Endothelial cell (in vitro differentiated cells): ENCODE measurements around the gene TPTE. TPM values are rescaled to one million over a fixed set of nuclear protein-coding genes. Genes with fewer than 3 reads are reported as not detected.
"Not testable (repeated sequence)": the region's sequence is repeated elsewhere in the genome, so short reads cannot be mapped to it uniquely, and the experiment has no call there.

ENCODE experiments used
- DNase-seq: peaks from one replicate; pipeline ENCODE4 v3.0.0; 2021; ENCODE audit warnings: low spot score
- H3K27ac Mint-ChIP-seq: one replicate; pipeline ENCODE4 v1.8.0; 2021; ENCODE audit warnings: mixed read lengths, inconsistent platforms; ENCODE audit not compliant: unreplicated experiment
- H3K27me3 Mint-ChIP-seq: one replicate; pipeline ENCODE4 v1.8.0; 2021; ENCODE audit warnings: mild to moderate bottlenecking, moderate library complexity, mixed read lengths, inconsistent platforms; ENCODE audit not compliant: unreplicated experiment
- H3K36me3 Mint-ChIP-seq: one replicate; pipeline ENCODE4 v1.8.0; 2021; ENCODE audit warnings: mild to moderate bottlenecking, low read depth, mixed read lengths, inconsistent platforms; ENCODE audit not compliant: unreplicated experiment
- H3K4me1 Mint-ChIP-seq: one replicate; pipeline ENCODE4 v1.8.0; 2021; ENCODE audit warnings: mild to moderate bottlenecking, mixed read lengths, inconsistent platforms; ENCODE audit not compliant: unreplicated experiment
- H3K4me3 Mint-ChIP-seq: one replicate; pipeline ENCODE4 v1.8.0; 2021; ENCODE audit warnings: mild to moderate bottlenecking, mixed read lengths, inconsistent platforms; ENCODE audit not compliant: unreplicated experiment
- H3K9me3 Mint-ChIP-seq: one replicate; pipeline ENCODE4 v1.8.0; 2021; ENCODE audit warnings: mixed read lengths, inconsistent platforms; ENCODE audit not compliant: unreplicated experiment
- CTCF ChIP-seq: fragments of 200-600 bp; sonication (generic); IDR thresholded peaks from one replicate; pipeline ENCODE4 v1.5.0; 2021; ENCODE audit warnings: antibody characterized with exemption; ENCODE audit not compliant: unreplicated experiment
- total RNA-seq: library from RNA; stranded (reverse); fragmentation: NEBNext Ultra II Directional; extraction: Animal tissue kit (Norgen Biotek cat#: 25700); gene quantifications from one replicate; pipeline ENCODE4 v1.2.1, GENCODE V29; 2021; ENCODE audit not compliant: unreplicated experiment

The TPTE gene
- total RNA-seq, 1 donor from 2014 or later = not detected

- H3K4me1 Mint-ChIP-seq, DNase-seq, H3K27me3 Mint-ChIP-seq, H3K4me3 Mint-ChIP-seq, H3K36me3 Mint-ChIP-seq, H3K27ac Mint-ChIP-seq: not testable (repeated sequence)
- peaks cover 10% of the 10 kb centered on the region for H3K9me3 Mint-ChIP-seq
These were observed 92.9 kb downstream of the TPTE start for GRCh38 chr21:10614285-10614684.

GRCh38 chr21:10616061-10616460 is 94.7 kb downstream of the TPTE start:
- H3K4me1 Mint-ChIP-seq, H3K27me3 Mint-ChIP-seq, H3K4me3 Mint-ChIP-seq, H3K27ac Mint-ChIP-seq, DNase-seq, H3K36me3 Mint-ChIP-seq: not testable (repeated sequence)
- H3K9me3 Mint-ChIP-seq = peaks cover 10% of the 10 kb centered on the region

- H3K9me3 Mint-ChIP-seq = peaks cover 10% of the 10 kb centered on the region
- peaks cover 5% of the 10 kb centered on the region for H3K36me3 Mint-ChIP-seq
- no peak for TF ChIP-seq CTCF
- H3K27ac Mint-ChIP-seq = no peak overlapping the region
- no peaks in the 10 kb centered on the region for H3K27me3 Mint-ChIP-seq
- H3K4me1 Mint-ChIP-seq = no peaks in the 10 kb centered on the region
- H3K4me3 Mint-ChIP-seq = no peak overlapping the region
- no peak for DNase-seq
These were observed 95.2 kb downstream of the TPTE start for GRCh38 chr21:10616535-10616934.

- not testable (repeated sequence) for H3K4me1 Mint-ChIP-seq, H3K36me3 Mint-ChIP-seq, H3K27me3 Mint-ChIP-seq, DNase-seq, H3K4me3 Mint-ChIP-seq, H3K27ac Mint-ChIP-seq
- H3K9me3 Mint-ChIP-seq = peaks cover 10% of the 10 kb centered on the region
These were observed 95.9 kb downstream of the TPTE start for GRCh38 chr21:10617133-10617752.

GRCh38 chr21:10627316-10627863 is 106.0 kb downstream of the TPTE start:
- Mint-ChIP-seq H3K4me3 (no peak overlapping the region), H3K36me3 (no peaks in the 10 kb centered on the region), H3K27me3 (no peaks in the 10 kb centered on the region), H3K27ac (no peak overlapping the region), H3K9me3 (no peaks in the 10 kb centered on the region), H3K4me1 (no peaks in the 10 kb centered on the region)
- no peak for DNase-seq
- TF ChIP-seq CTCF = no peak

- DNase-seq, H3K4me1 Mint-ChIP-seq, H3K4me3 Mint-ChIP-seq, H3K36me3 Mint-ChIP-seq, H3K27me3 Mint-ChIP-seq, H3K9me3 Mint-ChIP-seq, H3K27ac Mint-ChIP-seq: not testable (repeated sequence)
These were observed 107.9 kb downstream of the TPTE start for GRCh38 chr21:10629239-10629638.

- H3K4me1 Mint-ChIP-seq, DNase-seq, H3K27ac Mint-ChIP-seq, H3K36me3 Mint-ChIP-seq, H3K4me3 Mint-ChIP-seq, H3K9me3 Mint-ChIP-seq, H3K27me3 Mint-ChIP-seq: not testable (repeated sequence)
These were observed 109.4 kb downstream of the TPTE start for GRCh38 chr21:10630829-10631228.

GRCh38 chr21:10631316-10631715 is 109.9 kb downstream of the TPTE start:
- H3K27ac Mint-ChIP-seq, H3K4me3 Mint-ChIP-seq, H3K4me1 Mint-ChIP-seq, DNase-seq, H3K9me3 Mint-ChIP-seq, H3K36me3 Mint-ChIP-seq, H3K27me3 Mint-ChIP-seq: not testable (repeated sequence)

GRCh38 chr21:10638144-10638543 is 116.8 kb downstream of the TPTE start:
- not testable (repeated sequence) for H3K36me3 Mint-ChIP-seq, H3K4me1 Mint-ChIP-seq, H3K4me3 Mint-ChIP-seq, H3K27ac Mint-ChIP-seq, H3K9me3 Mint-ChIP-seq, H3K27me3 Mint-ChIP-seq, DNase-seq
